ENCODE results near the gene CLASRP. TPM values are rescaled to one million over a fixed set of nuclear protein-coding genes. Genes with fewer than 3 reads are reported as not detected.

Gene CLASRP
- total and polyA plus RNA-seq, 9 of the 15 experiments (the other 6 are each of a cell fraction or from before 2014, with no cell fraction given): 0.94 to 86.3 (median 44.0) TPM

DNA sequence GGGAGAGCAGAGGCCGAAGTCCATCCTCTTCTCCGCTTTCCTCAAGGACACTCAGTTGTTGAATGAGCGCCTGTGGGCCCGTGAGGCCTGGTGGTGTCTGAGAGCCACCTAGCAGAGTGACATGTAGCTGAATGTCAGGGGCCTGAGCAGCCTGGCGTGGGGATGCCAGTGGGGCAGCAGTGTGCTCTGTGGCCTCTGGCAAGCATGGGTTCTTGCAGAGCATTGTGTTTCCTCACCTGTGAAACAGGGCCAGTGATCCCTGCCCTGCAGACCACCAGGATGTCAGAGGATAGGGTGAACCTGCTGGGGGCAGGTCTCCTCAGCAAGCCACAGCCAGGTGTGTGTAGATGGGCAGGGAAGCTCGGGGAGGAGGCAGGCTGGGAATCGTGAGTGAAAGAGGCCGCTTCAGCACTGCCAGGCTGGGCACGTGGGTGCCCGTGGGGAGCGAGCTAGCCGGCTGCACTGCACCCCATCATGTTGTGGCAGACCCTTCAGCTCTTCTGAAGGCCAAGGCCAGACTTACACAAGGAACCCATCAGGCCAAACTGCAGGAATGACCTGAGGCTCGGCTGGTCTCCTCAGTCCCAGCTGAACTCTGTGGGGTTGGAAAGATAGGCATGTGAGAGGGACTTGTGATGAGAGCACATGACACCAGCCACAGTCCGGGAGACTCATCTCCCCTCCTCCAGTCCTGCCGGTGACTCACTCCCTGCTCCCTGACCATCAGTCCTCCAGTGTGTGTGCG is 59.1 kb downstream of the CLASRP start (continued):
- TF ChIP-seq DDX20 (tag; IDR thresholded peaks at IDR 0.05; ENCODE audit: low read depth) (no peak), HSF4 (CRISPR knock-in tag; IDR thresholded peaks at IDR 0.05; ENCODE audit: borderline replicate concordance) (no peak), TARDBP (IDR thresholded peaks at IDR 0.05) (no peak), MCM3 (IDR thresholded peaks at IDR 0.05) (no peak), PHTF2 (CRISPR knock-in tag; IDR thresholded peaks at IDR 0.05) (no peak), ZNF133 (CRISPR knock-in tag; IDR thresholded peaks at IDR 0.05) (no peak), RCOR1 (IDR thresholded peaks at IDR 0.05; ENCODE audit: borderline replicate concordance in 1 of 2, low read depth in 2 of 2, low read length in 2 of 2) (peak in 1 of 2 experiments; percentile 91; a peak in 2 of 4 replicates), RNF2 (IDR thresholded peaks at IDR 0.05) (peak; percentile 52; the same call in 1 of the 2 replicates), SNIP1 (IDR thresholded peaks at IDR 0.05; ENCODE audit: low read depth) (no peak), FOXO4 (CRISPR knock-in tag; IDR thresholded peaks at IDR 0.05) (no peak), ZEB2 (IDR thresholded peaks at IDR 0.05) (no peak)
- TF ChIP-seq, protein P1, sequence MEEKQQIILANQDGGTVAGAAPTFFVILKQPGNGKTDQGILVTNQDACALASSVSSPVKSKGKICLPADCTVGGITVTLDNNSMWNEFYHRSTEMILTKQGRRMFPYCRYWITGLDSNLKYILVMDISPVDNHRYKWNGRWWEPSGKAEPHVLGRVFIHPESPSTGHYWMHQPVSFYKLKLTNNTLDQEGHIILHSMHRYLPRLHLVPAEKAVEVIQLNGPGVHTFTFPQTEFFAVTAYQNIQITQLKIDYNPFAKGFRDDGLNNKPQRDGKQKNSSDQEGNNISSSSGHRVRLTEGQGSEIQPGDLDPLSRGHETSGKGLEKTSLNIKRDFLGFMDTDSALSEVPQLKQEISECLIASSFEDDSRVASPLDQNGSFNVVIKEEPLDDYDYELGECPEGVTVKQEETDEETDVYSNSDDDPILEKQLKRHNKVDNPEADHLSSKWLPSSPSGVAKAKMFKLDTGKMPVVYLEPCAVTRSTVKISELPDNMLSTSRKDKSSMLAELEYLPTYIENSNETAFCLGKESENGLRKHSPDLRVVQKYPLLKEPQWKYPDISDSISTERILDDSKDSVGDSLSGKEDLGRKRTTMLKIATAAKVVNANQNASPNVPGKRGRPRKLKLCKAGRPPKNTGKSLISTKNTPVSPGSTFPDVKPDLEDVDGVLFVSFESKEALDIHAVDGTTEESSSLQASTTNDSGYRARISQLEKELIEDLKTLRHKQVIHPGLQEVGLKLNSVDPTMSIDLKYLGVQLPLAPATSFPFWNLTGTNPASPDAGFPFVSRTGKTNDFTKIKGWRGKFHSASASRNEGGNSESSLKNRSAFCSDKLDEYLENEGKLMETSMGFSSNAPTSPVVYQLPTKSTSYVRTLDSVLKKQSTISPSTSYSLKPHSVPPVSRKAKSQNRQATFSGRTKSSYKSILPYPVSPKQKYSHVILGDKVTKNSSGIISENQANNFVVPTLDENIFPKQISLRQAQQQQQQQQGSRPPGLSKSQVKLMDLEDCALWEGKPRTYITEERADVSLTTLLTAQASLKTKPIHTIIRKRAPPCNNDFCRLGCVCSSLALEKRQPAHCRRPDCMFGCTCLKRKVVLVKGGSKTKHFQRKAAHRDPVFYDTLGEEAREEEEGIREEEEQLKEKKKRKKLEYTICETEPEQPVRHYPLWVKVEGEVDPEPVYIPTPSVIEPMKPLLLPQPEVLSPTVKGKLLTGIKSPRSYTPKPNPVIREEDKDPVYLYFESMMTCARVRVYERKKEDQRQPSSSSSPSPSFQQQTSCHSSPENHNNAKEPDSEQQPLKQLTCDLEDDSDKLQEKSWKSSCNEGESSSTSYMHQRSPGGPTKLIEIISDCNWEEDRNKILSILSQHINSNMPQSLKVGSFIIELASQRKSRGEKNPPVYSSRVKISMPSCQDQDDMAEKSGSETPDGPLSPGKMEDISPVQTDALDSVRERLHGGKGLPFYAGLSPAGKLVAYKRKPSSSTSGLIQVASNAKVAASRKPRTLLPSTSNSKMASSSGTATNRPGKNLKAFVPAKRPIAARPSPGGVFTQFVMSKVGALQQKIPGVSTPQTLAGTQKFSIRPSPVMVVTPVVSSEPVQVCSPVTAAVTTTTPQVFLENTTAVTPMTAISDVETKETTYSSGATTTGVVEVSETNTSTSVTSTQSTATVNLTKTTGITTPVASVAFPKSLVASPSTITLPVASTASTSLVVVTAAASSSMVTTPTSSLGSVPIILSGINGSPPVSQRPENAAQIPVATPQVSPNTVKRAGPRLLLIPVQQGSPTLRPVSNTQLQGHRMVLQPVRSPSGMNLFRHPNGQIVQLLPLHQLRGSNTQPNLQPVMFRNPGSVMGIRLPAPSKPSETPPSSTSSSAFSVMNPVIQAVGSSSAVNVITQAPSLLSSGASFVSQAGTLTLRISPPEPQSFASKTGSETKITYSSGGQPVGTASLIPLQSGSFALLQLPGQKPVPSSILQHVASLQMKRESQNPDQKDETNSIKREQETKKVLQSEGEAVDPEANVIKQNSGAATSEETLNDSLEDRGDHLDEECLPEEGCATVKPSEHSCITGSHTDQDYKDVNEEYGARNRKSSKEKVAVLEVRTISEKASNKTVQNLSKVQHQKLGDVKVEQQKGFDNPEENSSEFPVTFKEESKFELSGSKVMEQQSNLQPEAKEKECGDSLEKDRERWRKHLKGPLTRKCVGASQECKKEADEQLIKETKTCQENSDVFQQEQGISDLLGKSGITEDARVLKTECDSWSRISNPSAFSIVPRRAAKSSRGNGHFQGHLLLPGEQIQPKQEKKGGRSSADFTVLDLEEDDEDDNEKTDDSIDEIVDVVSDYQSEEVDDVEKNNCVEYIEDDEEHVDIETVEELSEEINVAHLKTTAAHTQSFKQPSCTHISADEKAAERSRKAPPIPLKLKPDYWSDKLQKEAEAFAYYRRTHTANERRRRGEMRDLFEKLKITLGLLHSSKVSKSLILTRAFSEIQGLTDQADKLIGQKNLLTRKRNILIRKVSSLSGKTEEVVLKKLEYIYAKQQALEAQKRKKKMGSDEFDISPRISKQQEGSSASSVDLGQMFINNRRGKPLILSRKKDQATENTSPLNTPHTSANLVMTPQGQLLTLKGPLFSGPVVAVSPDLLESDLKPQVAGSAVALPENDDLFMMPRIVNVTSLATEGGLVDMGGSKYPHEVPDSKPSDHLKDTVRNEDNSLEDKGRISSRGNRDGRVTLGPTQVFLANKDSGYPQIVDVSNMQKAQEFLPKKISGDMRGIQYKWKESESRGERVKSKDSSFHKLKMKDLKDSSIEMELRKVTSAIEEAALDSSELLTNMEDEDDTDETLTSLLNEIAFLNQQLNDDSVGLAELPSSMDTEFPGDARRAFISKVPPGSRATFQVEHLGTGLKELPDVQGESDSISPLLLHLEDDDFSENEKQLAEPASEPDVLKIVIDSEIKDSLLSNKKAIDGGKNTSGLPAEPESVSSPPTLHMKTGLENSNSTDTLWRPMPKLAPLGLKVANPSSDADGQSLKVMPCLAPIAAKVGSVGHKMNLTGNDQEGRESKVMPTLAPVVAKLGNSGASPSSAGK (IDR thresholded peaks at IDR 0.05): no peak; the same call in 1 of the 2 replicates
